NCI-H128 (cell line): ENCODE results near the gene ARRDC2.
A peak's percentile ranks its signal among the peaks of the same experiment; 100 is the strongest.

ENCODE experiments used
- DNase-seq: peaks from one replicate; lab custom pipeline; 2025; ENCODE audit not compliant: unreplicated experiment; lab: John Stamatoyannopoulos, UW

ARRDC2 gene

DNA sequence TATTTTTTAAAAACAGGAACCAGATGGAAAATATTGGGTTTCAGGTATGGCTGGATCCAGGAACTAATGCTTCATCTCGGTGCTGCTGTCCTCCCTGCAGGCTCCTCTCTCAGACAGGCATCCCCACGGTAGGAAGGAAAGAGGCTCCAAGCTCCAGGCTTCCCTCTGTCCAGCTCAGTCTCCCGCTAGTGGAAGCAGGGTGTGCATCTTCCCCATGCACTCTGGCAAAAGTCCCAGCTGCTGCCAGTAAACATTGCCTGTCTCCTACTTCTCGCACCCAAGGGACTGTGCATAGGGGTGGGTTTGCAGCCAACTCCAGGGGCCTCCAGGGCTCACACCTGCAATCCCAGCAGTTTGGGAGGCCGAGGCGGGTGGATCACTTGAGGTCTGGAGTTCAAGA, 49.6 kb downstream of the ARRDC2 start:
- DNase-seq = no peak

DNA sequence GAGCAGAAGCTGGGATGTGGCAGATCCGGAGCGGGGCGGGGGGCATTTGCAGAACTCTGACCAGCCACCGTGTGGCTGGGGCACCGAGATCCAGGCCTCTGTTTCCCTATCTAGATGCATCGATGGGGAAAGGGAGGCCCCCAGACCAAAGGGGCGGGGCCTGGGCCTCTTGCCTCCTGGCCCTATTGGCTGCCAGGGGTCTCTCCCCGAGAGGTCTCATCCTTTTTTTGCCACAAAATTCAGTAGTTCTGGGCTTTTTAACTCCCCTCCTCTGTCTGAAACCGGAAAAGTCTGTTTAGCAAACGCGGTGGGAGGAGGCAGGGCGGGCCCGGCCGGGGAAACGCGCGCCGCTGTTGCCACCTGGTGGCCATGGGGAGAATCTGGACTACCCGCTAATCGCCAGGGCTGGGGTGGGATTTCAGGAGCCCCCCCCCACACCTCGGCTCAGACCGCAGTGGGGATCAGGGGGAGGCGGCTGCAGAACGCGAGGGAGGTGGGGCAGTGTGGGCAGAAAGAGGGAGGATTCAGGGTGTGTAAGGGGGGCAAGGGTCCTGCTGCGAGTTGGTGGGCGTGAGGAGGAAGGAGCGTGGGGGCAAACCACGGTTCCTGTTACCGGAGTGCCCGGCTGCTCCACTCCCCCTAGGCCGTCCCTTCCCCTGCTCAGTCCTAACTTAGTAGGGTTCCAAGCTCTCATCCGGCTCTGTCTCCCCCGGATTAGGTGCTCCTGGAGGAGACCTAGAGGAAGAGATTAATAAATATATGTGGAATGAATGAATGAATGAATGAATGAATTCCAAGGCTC, 50.4 kb downstream of the ARRDC2 start:
- DNase-seq = peak; percentile 36

DNA sequence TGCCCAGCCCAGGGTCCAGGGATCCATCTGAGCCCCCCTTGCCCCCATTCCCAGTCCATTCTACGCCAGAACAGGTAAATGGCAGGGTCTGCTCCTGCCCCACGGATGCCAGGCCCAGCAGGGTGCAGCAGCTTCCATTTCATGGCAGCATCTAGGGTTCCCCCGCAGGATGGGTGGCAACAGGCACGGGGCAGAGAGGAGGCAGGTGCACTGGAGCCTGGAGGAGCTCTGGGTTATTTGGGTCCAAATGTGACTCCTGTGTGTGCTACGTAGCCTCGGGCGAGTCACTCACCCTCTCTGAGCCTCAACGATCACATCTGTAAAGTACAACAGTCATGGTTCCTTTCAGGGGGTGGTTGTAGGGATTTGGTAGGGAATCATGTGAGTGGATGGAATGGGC, 51.3 kb downstream of the ARRDC2 start:
- no peak for DNase-seq

DNA sequence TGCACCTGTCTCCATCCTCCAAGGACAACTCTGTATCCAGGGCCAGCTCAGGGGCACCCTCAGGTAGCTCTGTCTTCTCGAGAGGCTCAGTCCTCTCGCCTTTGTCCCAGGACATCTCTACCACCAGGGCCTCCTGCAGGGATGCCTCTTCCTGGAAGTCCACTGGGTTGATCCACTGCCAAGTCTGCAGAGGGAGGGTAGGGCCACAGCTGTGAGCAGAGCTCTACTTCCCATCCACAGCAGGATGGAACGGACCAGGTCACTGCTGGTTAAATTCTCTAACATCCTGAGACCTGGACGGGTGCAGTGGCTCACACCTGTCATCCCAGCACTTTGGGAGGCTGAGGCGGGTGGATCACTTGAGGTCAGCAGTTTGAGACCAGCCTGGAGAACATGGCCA, 51.9 kb downstream of the ARRDC2 start:
- no peak for DNase-seq

DNA sequence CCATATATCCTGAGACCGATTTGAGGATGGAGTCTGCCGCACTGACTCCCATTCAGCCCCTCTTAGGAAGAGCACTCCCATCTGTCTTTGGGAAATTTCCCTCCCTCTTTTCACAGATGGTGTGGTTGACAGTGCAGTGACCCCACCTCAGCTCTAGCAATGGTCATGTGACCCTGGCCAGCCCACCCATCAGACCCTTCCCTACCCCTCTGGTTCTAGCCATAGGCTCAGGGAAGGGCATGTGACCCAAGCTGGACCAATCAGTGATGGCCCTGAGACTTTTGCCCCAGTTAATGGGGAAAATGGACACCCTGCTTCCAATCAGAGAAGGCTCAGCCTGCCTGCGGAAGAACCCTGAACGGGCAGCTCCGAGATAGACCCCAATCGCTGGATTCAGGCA, 52.5 kb downstream of the ARRDC2 start:
- DNase-seq = no peak

DNA sequence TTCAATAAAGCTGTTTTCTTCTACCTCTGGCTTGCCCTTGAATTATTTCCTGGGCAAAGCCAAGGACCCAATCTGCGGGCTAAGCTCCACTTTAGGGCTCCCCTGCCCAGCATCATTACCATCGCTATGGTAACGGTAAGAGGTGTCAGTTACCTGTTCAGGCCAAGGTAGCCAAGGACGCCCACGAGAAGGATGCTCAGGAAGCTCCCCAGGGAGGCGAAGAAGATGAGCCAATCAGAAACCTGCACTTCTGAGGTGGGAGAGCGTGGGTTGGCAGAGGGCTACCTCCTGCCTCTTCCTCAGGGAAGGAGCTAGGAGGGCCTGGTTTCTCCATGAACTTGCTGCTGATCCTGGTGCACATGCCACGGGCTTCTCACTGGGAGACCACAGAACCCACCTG, 54.1 kb downstream of the ARRDC2 start:
- peak; percentile 6 for DNase-seq

DNA sequence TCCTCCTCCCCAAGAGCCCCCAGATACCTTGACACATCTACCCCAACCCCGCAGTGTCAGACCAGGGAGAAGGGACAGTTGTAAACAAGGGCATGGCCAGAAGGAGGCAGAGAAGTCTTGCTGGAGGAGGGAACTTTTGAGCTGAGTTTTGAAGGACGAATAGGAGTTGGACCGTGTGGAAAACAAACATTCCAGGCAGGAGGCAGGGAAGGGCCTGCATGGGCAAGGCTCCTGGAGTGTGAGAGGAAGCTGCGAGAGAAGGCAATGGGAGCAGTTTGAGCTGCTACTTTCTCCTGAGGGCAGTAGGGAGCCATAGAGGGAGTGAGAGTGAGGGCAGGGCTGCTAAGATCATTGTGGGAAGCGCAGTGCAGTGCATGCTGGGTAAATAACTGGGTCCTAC, 55.5 kb downstream of the ARRDC2 start:
- no peak for DNase-seq
